CD8-positive, alpha-beta memory T cell (primary cell): Measurements from ENCODE around the gene ENTREP3. TPM values are rescaled to one million over a fixed set of nuclear protein-coding genes. Genes with fewer than 3 reads are reported as not detected.
"Not testable (repeated sequence)": the region's sequence is repeated elsewhere in the genome, so short reads cannot be mapped to it uniquely, and the experiment has no call there.

ENCODE experiments used
- CTCF ChIA-PET: fragments of 350-600 bp; sonication (Branson Sonifier 250); formaldehyde crosslinking; loops from one replicate; lab custom pipeline; 2021; ENCODE audit warnings: antibody characterized with exemption; lab: Charles Lee
- POLR2A ChIA-PET: fragments of 350-600 bp; sonication (Branson Sonifier 250); formaldehyde crosslinking; loops from one replicate; lab custom pipeline; 2021; ENCODE audit warnings: antibody characterized with exemption; lab: Charles Lee
- DNase-seq, 5 donors: peaks; one replicate each; pipeline versions ENCODE4 v3.0.0 to v3.0.0-alpha.2; 2020 to 2022; ENCODE audit warnings: mixed read lengths in 1 of 5
- H3K27ac ChIP-seq: one replicate; pipeline ENCODE4 v1.7.0; 2013; ENCODE audit warnings: low read depth, mild to moderate bottlenecking, low read length, moderate library complexity
- H3K27me3 ChIP-seq: 2 replicates; pipeline ENCODE4 v1.7.0; 2013; ENCODE audit warnings: low read length, mild to moderate bottlenecking; ENCODE audit not compliant: insufficient read depth, poor library complexity, severe bottlenecking
- H3K36me3 ChIP-seq: 2 replicates; pipeline ENCODE4 v1.7.0; 2013; ENCODE audit warnings: mild to moderate bottlenecking, low read length, moderate library complexity; ENCODE audit not compliant: insufficient read depth
- H3K4me1 ChIP-seq: 2 replicates; pipeline ENCODE4 v1.7.0; 2013; ENCODE audit warnings: mild to moderate bottlenecking, low read length, moderate library complexity; ENCODE audit not compliant: insufficient read depth
- H3K4me3 ChIP-seq: 2 replicates; pipeline ENCODE4 v1.7.0; 2013; ENCODE audit warnings: mild to moderate bottlenecking, low read length
- H3K9me3 ChIP-seq: 2 replicates; pipeline ENCODE4 v1.7.0; 2013; ENCODE audit warnings: mild to moderate bottlenecking, low read length
- H3K27ac Mint-ChIP-seq, 8 donors: one replicate each; pipeline ENCODE4 v1.8.0; 2020 to 2021; ENCODE audit warnings: mixed read lengths in 8 of 8, mild to moderate bottlenecking in 6 of 8, inconsistent platforms in 3 of 8, moderate library complexity in 3 of 8
- H3K27me3 Mint-ChIP-seq, 2 donors: one replicate each; pipeline ENCODE4 v1.8.0; 2020 to 2021; ENCODE audit warnings: mixed read lengths in 2 of 2, mild to moderate bottlenecking in 1 of 2, moderate library complexity in 1 of 2
- H3K36me3 Mint-ChIP-seq, 3 donors: one replicate each; pipeline ENCODE4 v1.8.0; 2020 to 2021; ENCODE audit warnings: mixed read lengths in 3 of 3, inconsistent platforms in 1 of 3, mild to moderate bottlenecking in 1 of 3
- H3K4me1 Mint-ChIP-seq, 3 donors: one replicate each; pipeline ENCODE4 v1.8.0; 2020 to 2021; ENCODE audit warnings: mixed read lengths in 3 of 3, inconsistent platforms in 1 of 3, mild to moderate bottlenecking in 1 of 3
- H3K4me3 Mint-ChIP-seq, 7 donors: one replicate each; pipeline ENCODE4 v1.8.0; 2020 to 2021; ENCODE audit warnings: mixed read lengths in 7 of 7, mild to moderate bottlenecking in 6 of 7, moderate library complexity in 4 of 7, inconsistent platforms in 2 of 7
- H3K9me3 Mint-ChIP-seq, 5 donors: one replicate each; pipeline ENCODE4 v1.8.0; 2020 to 2022; ENCODE audit warnings: mixed read lengths in 5 of 5, mild to moderate bottlenecking in 3 of 5, moderate library complexity in 2 of 5, inconsistent platforms in 1 of 5
- polyA plus RNA-seq: library from polyadenylated mRNA; unstranded; fragments of 300-500 nt; fragmentation: Illumina TruSeq; gene quantifications from one replicate; pipeline ENCODE4 v1.2.3, GENCODE V29; 2021
- total RNA-seq, 2 experiments: library from RNA; stranded (reverse); gene quantifications; one replicate each; pipeline ENCODE4 v1.2.3, GENCODE V29; 2021

Gene ENTREP3
- total and polyA plus RNA-seq, 3 experiments from 2014 or later = 1.7 to 41.5 (median 39.1) TPM

- ChIA-PET CTCF (interaction anchor here (1.6 kb wide), 1 partner anchor 20 kb away, joined by 3 read pairs; no protein-coding TSS in a partner anchor), POLR2A (no interaction called here)
- DNase-seq = no peak
- no peaks in the 10 kb centered on the region for H3K36me3 Mint-ChIP-seq
- no peaks in the 10 kb centered on the region for H3K9me3 Mint-ChIP-seq
- H3K27me3 ChIP-seq = no peaks in the 10 kb centered on the region
- peaks cover 26 to 33% of the 10 kb centered on the region in 2 donors for H3K27me3 Mint-ChIP-seq
- H3K4me1 ChIP-seq = no peaks in the 10 kb centered on the region
- no peak overlapping the region for H3K27ac Mint-ChIP-seq
- H3K4me1 Mint-ChIP-seq = peaks cover 0 to 5% (median 3%) of the 10 kb centered on the region in 3 donors
- H3K36me3 ChIP-seq = no peaks in the 10 kb centered on the region
- H3K27ac ChIP-seq = no peak overlapping the region
- no peaks in the 10 kb centered on the region for H3K9me3 ChIP-seq
- H3K4me3 Mint-ChIP-seq = no peak overlapping the region
- no peak overlapping the region for H3K4me3 ChIP-seq
These were observed 40.6 kb upstream of the ENTREP3 start for GRCh38 chr1:155295942-155296267.

GRCh38 chr1:155295183-155295941 is 40.1 kb upstream of the ENTREP3 start:
- Mint-ChIP-seq H3K4me3 (no peak overlapping the region), H3K4me1 (peaks cover 0 to 5% (median 3%) of the 10 kb centered on the region in 3 donors), H3K9me3 (no peaks in the 10 kb centered on the region), H3K36me3 (no peaks in the 10 kb centered on the region), H3K27me3 (peaks cover 29 to 33% of the 10 kb centered on the region in 2 donors), H3K27ac (no peak overlapping the region)
- H3K4me1 ChIP-seq = no peaks in the 10 kb centered on the region
- no peak for DNase-seq
- H3K27me3 ChIP-seq = no peaks in the 10 kb centered on the region
- H3K9me3 ChIP-seq = no peaks in the 10 kb centered on the region
- H3K27ac ChIP-seq = no peak overlapping the region
- no peaks in the 10 kb centered on the region for H3K36me3 ChIP-seq
- CTCF ChIA-PET = interaction anchor here (1.6 kb wide), 1 partner anchor 21 kb away, joined by 3 read pairs; no protein-coding TSS in a partner anchor
- no peak overlapping the region for H3K4me3 ChIP-seq
- POLR2A ChIA-PET = no interaction called here

- ChIA-PET POLR2A (no interaction called here), CTCF (interaction anchor here (1.6 kb wide), 1 partner anchor 22 kb away, joined by 3 read pairs; no protein-coding TSS in a partner anchor)
- no peaks in the 10 kb centered on the region for H3K9me3 Mint-ChIP-seq
- H3K27me3 Mint-ChIP-seq = peaks cover 30 to 37% of the 10 kb centered on the region in 2 donors
- no peak overlapping the region for H3K4me3 Mint-ChIP-seq
- no peaks in the 10 kb centered on the region for H3K36me3 Mint-ChIP-seq
- H3K9me3 ChIP-seq = no peaks in the 10 kb centered on the region
- no peaks in the 10 kb centered on the region for H3K4me1 ChIP-seq
- H3K27ac Mint-ChIP-seq = no peak overlapping the region
- peaks cover 0 to 5% (median 3%) of the 10 kb centered on the region in 3 donors for H3K4me1 Mint-ChIP-seq
- no peaks in the 10 kb centered on the region for H3K27me3 ChIP-seq
- H3K36me3 ChIP-seq = no peaks in the 10 kb centered on the region
- no peak overlapping the region for H3K27ac ChIP-seq
- no peak overlapping the region for H3K4me3 ChIP-seq
- no peak for DNase-seq
These were observed 39.4 kb upstream of the ENTREP3 start for GRCh38 chr1:155294520-155295182.

GRCh38 chr1:155293086-155293749 is 37.9 kb upstream of the ENTREP3 start:
- no peaks in the 10 kb centered on the region for H3K9me3 ChIP-seq
- no peaks in the 10 kb centered on the region for H3K27me3 ChIP-seq
- no peaks in the 10 kb centered on the region for H3K36me3 ChIP-seq
- no peaks in the 10 kb centered on the region for H3K36me3 Mint-ChIP-seq
- H3K4me3 Mint-ChIP-seq = no peak overlapping the region
- no peak overlapping the region for H3K4me3 ChIP-seq
- no peak for DNase-seq
- H3K4me1 Mint-ChIP-seq = peaks cover 0 to 5% (median 3%) of the 10 kb centered on the region in 3 donors
- no peaks in the 10 kb centered on the region for H3K9me3 Mint-ChIP-seq
- peaks cover 30 to 37% of the 10 kb centered on the region in 2 donors for H3K27me3 Mint-ChIP-seq
- ChIA-PET POLR2A (no interaction called here), CTCF (no interaction called here)
- H3K27ac ChIP-seq = no peak overlapping the region
- H3K27ac Mint-ChIP-seq = no peak overlapping the region
- H3K4me1 ChIP-seq = no peaks in the 10 kb centered on the region

GRCh38 chr1:155291006-155291405 is 35.7 kb upstream of the ENTREP3 start:
- CTCF ChIA-PET, H3K27me3 ChIP-seq, DNase-seq, H3K4me3 Mint-ChIP-seq, H3K9me3 ChIP-seq, H3K36me3 Mint-ChIP-seq, POLR2A ChIA-PET, H3K4me3 ChIP-seq, H3K36me3 ChIP-seq, H3K4me1 Mint-ChIP-seq, H3K27ac ChIP-seq, H3K4me1 ChIP-seq, H3K9me3 Mint-ChIP-seq: not testable (repeated sequence)
- peaks cover 21 to 23% of the 10 kb centered on the region in 2 donors for H3K27me3 Mint-ChIP-seq
- H3K27ac Mint-ChIP-seq = peak overlapping the region in 1 of 8 donors; percentile 77

- H3K9me3 Mint-ChIP-seq = no peaks in the 10 kb centered on the region
- ChIA-PET POLR2A (no interaction called here), CTCF (no interaction called here)
- no peaks in the 10 kb centered on the region for H3K9me3 ChIP-seq
- no peaks in the 10 kb centered on the region for H3K4me1 ChIP-seq
- no peaks in the 10 kb centered on the region for H3K4me1 Mint-ChIP-seq
- H3K27ac Mint-ChIP-seq = no peak overlapping the region
- H3K27me3 ChIP-seq = no peaks in the 10 kb centered on the region
- H3K4me3 Mint-ChIP-seq = no peak overlapping the region
- no peak overlapping the region for H3K4me3 ChIP-seq
- peaks cover 4 to 9% of the 10 kb centered on the region in 2 donors for H3K27me3 Mint-ChIP-seq
- H3K36me3 ChIP-seq = no peaks in the 10 kb centered on the region
- no peaks in the 10 kb centered on the region for H3K36me3 Mint-ChIP-seq
- H3K27ac ChIP-seq = no peak overlapping the region
- no peak for DNase-seq
These were observed 32.8 kb upstream of the ENTREP3 start for GRCh38 chr1:155287987-155288543.

- ChIA-PET CTCF (interaction anchor here (1.5 kb wide), 1 partner anchor 36 kb away, joined by 3 read pairs; no protein-coding TSS in a partner anchor), POLR2A (no interaction called here)
- Mint-ChIP-seq H3K9me3 (no peaks in the 10 kb centered on the region), H3K4me1 (no peaks in the 10 kb centered on the region), H3K36me3 (no peaks in the 10 kb centered on the region), H3K27me3 (peaks cover 4 to 7% of the 10 kb centered on the region in 2 donors), H3K4me3 (no peak overlapping the region), H3K27ac (no peak overlapping the region)
- no peak overlapping the region for H3K27ac ChIP-seq
- H3K27me3 ChIP-seq = no peaks in the 10 kb centered on the region
- no peaks in the 10 kb centered on the region for H3K9me3 ChIP-seq
- no peaks in the 10 kb centered on the region for H3K4me1 ChIP-seq
- no peak for DNase-seq
- no peaks in the 10 kb centered on the region for H3K36me3 ChIP-seq
- H3K4me3 ChIP-seq = no peak overlapping the region
These were observed 31.3 kb upstream of the ENTREP3 start for GRCh38 chr1:155286544-155286943.
